Stomach (tissue), 9 donors: ENCODE data around the gene ST6GALNAC3. TPM values are rescaled to one million over a fixed set of nuclear protein-coding genes. Genes with fewer than 3 reads are reported as not detected.

Experiments
- DNase-seq, 2 donors: peaks; one replicate each; pipeline versions ENCODE4 v3.0.0 to v3.0.0-alpha.2; 2013 to 2019
- H3K27ac ChIP-seq, 5 donors: fragments of 200-600 bp in 4 of 5; sonication (generic) in 4 of 5; one replicate each; pipeline ENCODE4 v1.5.1; 2013 to 2019; ENCODE audit warnings: mild to moderate bottlenecking in 1 of 5, moderate library complexity in 1 of 5
- H3K27me3 ChIP-seq, 3 donors: fragments of 200-600 bp; sonication (generic); one replicate each; pipeline ENCODE4 v1.5.1; 2017 to 2019; ENCODE audit warnings: mixed run types in 1 of 3
- H3K36me3 ChIP-seq, 4 donors: fragments of 200-600 bp; sonication (generic); 1 replicate in 3 of 4; 2 replicates in 1 of 4; pipeline ENCODE4 v1.5.1; 2016 to 2019
- H3K4me1 ChIP-seq, 4 donors: fragments of 200-600 bp; sonication (generic); one replicate each; pipeline ENCODE4 v1.5.1; 2016 to 2019
- H3K4me3 ChIP-seq, 4 donors: fragments of 200-600 bp; sonication (generic) in 3 of 4; one replicate each; pipeline ENCODE4 v1.5.1; 2016 to 2019; ENCODE audit warnings: mild to moderate bottlenecking in 1 of 4
- H3K9me3 ChIP-seq, 4 donors: fragments of 200-600 bp; sonication (generic); one replicate each; pipeline ENCODE4 v1.5.1; 2016 to 2019
- EP300 ChIP-seq: sonication (generic); formaldehyde crosslinking; IDR thresholded peaks from one replicate; pipeline ENCODE4 v1.6.1; 2017; ENCODE audit warnings: antibody characterized with exemption
- POLR2A ChIP-seq, 4 donors: fragments of 450-650 bp; IDR thresholded peaks; one replicate each; pipeline ENCODE4 v1.6.1; 2016; ENCODE audit warnings: antibody characterized with exemption in 4 of 4, control low read depth in 2 of 4, mild to moderate bottlenecking in 1 of 4, moderate library complexity in 1 of 4
- POLR2AphosphoS5 ChIP-seq, 3 donors: sonication (generic); formaldehyde crosslinking; IDR thresholded peaks; one replicate each; pipeline ENCODE4 v1.6.1; 2016; ENCODE audit warnings: antibody characterized with exemption in 3 of 3
- WGBS, 5 donors: extraction: QIAGEN DNeasy Blood & Tissue Kit in 3 of 5; methylation state at CpG; one replicate each; pipeline versions ENCODE4 v1.1.5 to v1.1.7; 2013 to 2018; 5-methylcytosine and 5-hydroxymethylcytosine counted together
- intact Hi-C: fragments of 100-400 bp; cut with DNase I; formaldehyde crosslinking; loops from one replicate; pipeline ENCODE4 v1.15.1; 2023; ENCODE audit warnings: low total_unique reads
- polyA plus RNA-seq, 3 donors: library from polyadenylated mRNA; stranded (reverse); fragments of 200-250 nt; gene quantifications; one replicate each; pipeline ENCODE4 v1.2.3, GENCODE V29; 2013
- total RNA-seq, 5 donors: library from RNA; depleted of rRNA; stranded (reverse); fragments of >200 nt; gene quantifications; one replicate each; pipeline versions ENCODE4 v1.1.0 to v1.2.3, GENCODE V29; 2014 to 2016
- TF ChIP-seq, protein P1 (sequence below), 7 experiments: fragments of 450-650 bp in 4 of 7; fragments of 200-600 bp in 3 of 7; sonication (generic) in 3 of 7; IDR thresholded peaks; one replicate each; pipeline ENCODE4 v1.5.1; 2016 to 2019; ENCODE audit warnings: antibody characterized with exemption in 7 of 7, control low read depth in 2 of 7, mild to moderate bottlenecking in 1 of 7
- donor health status: healthy with polysubstance abuse.
- donor health status: Bipolar disorder and iron deficiency.
- donor health status: healthy.

The ST6GALNAC3 gene
- total and polyA plus RNA-seq, 8 donors: under 0.01 to 21.7 (median 1.2) TPM; not detected in 1

DNA sequence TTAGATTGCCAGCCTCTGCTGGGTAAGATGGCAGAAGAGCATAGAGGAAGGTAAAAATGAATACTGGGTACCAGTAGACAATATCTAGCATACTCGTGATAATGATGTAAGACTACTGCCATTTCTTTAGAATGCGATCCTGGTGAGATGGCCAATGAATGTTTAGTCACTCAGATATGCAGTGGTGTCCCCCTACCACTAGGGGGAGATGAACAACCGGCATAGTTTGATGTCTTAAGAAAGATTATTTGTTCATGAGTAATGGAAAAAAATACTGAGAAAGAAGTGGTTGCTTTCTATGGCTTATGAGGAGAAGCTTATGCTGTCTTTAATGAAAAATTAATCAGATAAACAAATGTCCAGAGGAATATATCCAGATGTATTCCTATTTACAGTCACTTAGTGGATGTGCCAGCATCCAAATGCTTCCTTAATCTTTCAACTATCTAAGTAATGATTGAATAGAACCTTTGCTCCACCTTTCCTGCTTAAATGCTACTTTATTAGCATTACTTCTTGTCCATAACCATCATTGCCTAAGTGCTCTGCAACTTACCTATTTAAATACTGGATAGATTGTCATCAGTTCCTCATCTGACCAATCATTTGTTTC is 256.6 kb downstream of the ST6GALNAC3 start:
- intact Hi-C loops: no loop called here
- 7 to 16% (median 14%) methylated on average over 3 of the region's 3 CpGs for WGBS, 5 donors
- Histone ChIP-seq H3K27ac (no peak overlapping the region), H3K27me3 (no peaks in the 10 kb centered on the region), H3K4me3 (no peak overlapping the region), H3K9me3 (no peaks in the 10 kb centered on the region), H3K36me3 (no peaks in the 10 kb centered on the region), H3K4me1 (peaks cover 0 to 11% (median 5%) of the 10 kb centered on the region in 4 donors)
- DNase-seq: peak in 1 of 2 donors; percentile 77
- TF ChIP-seq POLR2AphosphoS5 (IDR thresholded peaks at IDR 0.05): peak in 1 of 3 donors; percentile 7
- TF ChIP-seq, protein P1, sequence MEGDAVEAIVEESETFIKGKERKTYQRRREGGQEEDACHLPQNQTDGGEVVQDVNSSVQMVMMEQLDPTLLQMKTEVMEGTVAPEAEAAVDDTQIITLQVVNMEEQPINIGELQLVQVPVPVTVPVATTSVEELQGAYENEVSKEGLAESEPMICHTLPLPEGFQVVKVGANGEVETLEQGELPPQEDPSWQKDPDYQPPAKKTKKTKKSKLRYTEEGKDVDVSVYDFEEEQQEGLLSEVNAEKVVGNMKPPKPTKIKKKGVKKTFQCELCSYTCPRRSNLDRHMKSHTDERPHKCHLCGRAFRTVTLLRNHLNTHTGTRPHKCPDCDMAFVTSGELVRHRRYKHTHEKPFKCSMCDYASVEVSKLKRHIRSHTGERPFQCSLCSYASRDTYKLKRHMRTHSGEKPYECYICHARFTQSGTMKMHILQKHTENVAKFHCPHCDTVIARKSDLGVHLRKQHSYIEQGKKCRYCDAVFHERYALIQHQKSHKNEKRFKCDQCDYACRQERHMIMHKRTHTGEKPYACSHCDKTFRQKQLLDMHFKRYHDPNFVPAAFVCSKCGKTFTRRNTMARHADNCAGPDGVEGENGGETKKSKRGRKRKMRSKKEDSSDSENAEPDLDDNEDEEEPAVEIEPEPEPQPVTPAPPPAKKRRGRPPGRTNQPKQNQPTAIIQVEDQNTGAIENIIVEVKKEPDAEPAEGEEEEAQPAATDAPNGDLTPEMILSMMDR (IDR thresholded peaks at IDR 0.05): peak in 5 of 7 experiments; percentile 77 to 95 (median 83)
- no peak for TF ChIP-seq EP300
- TF ChIP-seq POLR2A (IDR thresholded peaks at IDR 0.05): no peak

DNA sequence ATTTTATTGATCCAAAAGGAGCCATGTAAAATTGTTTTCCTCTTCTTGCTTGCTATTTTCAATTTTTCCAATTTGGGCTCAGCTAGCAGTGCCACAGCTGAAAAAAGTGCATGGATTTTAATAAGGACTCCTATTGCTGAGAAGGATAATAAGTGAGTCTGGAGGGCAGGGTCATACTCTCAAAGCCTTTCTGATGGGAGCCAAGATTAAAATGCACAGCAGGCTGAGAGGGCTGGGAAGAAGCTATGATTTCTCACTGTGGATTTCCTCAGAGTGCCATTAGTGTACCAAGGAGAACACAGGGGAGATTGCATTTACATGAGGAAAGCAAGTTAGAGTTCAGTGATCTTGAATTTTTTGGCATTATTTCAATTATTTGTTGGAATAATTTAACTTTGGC is 261.3 kb downstream of the ST6GALNAC3 start:
- TF ChIP-seq EP300 (no peak), POLR2A (IDR thresholded peaks at IDR 0.05) (no peak), POLR2AphosphoS5 (IDR thresholded peaks at IDR 0.05) (no peak)
- TF ChIP-seq, protein P1 (IDR thresholded peaks at IDR 0.05): no peak
- Histone ChIP-seq H3K4me3 (no peak overlapping the region), H3K27me3 (no peaks in the 10 kb centered on the region), H3K27ac (no peak overlapping the region), H3K9me3 (no peaks in the 10 kb centered on the region), H3K36me3 (no peaks in the 10 kb centered on the region), H3K4me1 (peaks cover 0 to 12% (median 5%) of the 10 kb centered on the region in 4 donors)
- no peak for DNase-seq
- intact Hi-C loops: no loop called here

DNA sequence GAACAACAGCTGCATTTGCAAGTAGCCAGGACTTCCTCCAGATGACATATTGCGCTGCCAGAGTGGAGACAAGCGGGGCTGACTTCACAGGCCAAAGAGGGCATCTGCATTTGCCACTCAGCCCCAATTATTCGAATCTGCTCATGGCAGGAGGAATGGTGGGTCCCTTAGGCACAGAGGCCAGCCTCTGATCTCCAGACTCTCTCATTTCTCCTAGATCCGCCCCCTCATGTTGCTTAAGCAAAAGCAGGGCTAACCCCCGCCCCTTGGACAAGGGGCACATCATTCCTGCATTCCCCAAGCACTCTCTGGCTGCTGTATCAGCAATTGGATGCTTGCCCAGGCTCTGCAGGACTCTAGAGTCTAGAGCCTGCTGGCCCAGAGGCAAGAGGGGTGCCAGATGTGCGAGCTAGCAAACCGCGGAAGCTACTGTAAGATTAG is 262.4 kb downstream of the ST6GALNAC3 start:
- DNase-seq: peak in 1 of 2 donors; percentile 84
- Histone ChIP-seq H3K27ac (no peak overlapping the region), H3K36me3 (no peaks in the 10 kb centered on the region), H3K4me1 (peaks cover 0 to 6% (median 2%) of the 10 kb centered on the region in 4 donors), H3K27me3 (no peaks in the 10 kb centered on the region), H3K9me3 (peaks cover 0 to 1% (median 0%) of the 10 kb centered on the region in 4 donors), H3K4me3 (no peak overlapping the region)
- intact Hi-C loops: no loop called here
- TF ChIP-seq POLR2AphosphoS5 (IDR thresholded peaks at IDR 0.05): peak in 1 of 3 donors; percentile 48
- TF ChIP-seq, protein P1 (IDR thresholded peaks at IDR 0.05): no peak
- WGBS, 5 donors: 58 to 80% (median 71%) methylated on average over 8 of the region's 8 CpGs

DNA sequence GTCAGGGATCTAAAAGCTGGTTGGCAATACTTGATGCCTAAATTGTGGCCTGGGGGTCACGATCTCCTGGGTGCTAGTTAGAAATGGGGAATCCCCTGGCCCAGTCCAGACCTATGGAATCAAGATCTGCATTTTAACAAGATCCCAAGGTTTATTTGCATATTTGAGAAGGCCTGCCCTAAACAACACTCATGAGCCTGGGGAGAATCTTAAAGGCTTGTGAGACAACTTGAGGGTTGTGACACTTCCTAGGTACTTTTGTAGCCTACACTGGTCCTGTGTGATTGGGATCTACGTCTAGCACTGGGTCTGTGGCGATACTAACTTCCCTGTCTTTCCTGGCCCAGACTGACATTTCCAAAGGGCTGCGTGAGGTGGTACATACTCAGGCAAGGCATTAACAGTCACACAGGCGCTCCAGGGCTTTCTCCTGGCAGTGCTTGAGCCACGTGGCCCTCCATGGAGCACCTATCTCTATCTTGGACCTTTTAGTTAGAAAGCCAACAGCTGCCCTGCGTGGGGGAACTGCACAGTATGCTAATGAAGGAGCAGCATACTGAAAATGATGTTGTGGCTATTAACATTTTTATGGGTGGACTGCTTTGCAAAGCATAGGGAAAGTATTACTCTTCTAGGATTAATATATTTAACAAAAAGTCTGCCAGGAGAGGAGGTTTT is 263.1 kb downstream of the ST6GALNAC3 start:
- Histone ChIP-seq H3K9me3 (peaks cover 0 to 3% (median 0%) of the 10 kb centered on the region in 4 donors), H3K27me3 (no peaks in the 10 kb centered on the region), H3K27ac (no peak overlapping the region), H3K4me3 (no peak overlapping the region), H3K4me1 (peaks cover 0 to 6% (median 2%) of the 10 kb centered on the region in 4 donors), H3K36me3 (no peaks in the 10 kb centered on the region)
- intact Hi-C loops: no loop called here
- WGBS, 5 donors: 72 to 88% (median 85%) methylated on average over 7 of the region's 7 CpGs
- peak in 1 of 2 donors; percentile 9 for DNase-seq
- TF ChIP-seq POLR2AphosphoS5 (IDR thresholded peaks at IDR 0.05) (no peak), POLR2A (IDR thresholded peaks at IDR 0.05) (no peak), EP300 (no peak)
- TF ChIP-seq, protein P1 (IDR thresholded peaks at IDR 0.05): no peak
